GM10248 (cell line): Measurements from ENCODE around the gene SPRR1A.
"Not testable (repeated sequence)": the region's sequence is repeated elsewhere in the genome, so short reads cannot be mapped to it uniquely, and the experiment has no call there.

Experiments
- CTCF ChIA-PET: fragments of 300-600 bp; sonication (Branson Sonifier 250); formaldehyde crosslinking; extraction: SDS; loops from one replicate; lab custom pipeline; 2021; ENCODE audit warnings: antibody characterized with exemption; lab: Yijun Ruan, JAX
- POLR2A ChIA-PET: fragments of 350-650 bp; sonication (Branson Sonifier 250); formaldehyde crosslinking; extraction: SDS; loops from one replicate; lab custom pipeline; 2020; ENCODE audit warnings: antibody characterized with exemption; lab: Yijun Ruan, JAX
- DNase-seq: peaks from one replicate; pipeline ENCODE4 v3.0.0; 2012; ENCODE audit errors: extremely low spot score
- TF ChIP-seq, protein P1 (sequence below): IDR thresholded peaks from 2 replicates; pipeline ENCODE4 v1.5.1; 2012; ENCODE audit warnings: mild to moderate bottlenecking, low read depth; ENCODE audit errors: extremely low read depth, missing control alignments, control extremely low read depth

SPRR1A gene

GRCh38 chr1:152996633-152997400, 12.9 kb downstream of the SPRR1A start:
- CTCF ChIA-PET, result no interaction called here
- TF ChIP-seq, protein P1, sequence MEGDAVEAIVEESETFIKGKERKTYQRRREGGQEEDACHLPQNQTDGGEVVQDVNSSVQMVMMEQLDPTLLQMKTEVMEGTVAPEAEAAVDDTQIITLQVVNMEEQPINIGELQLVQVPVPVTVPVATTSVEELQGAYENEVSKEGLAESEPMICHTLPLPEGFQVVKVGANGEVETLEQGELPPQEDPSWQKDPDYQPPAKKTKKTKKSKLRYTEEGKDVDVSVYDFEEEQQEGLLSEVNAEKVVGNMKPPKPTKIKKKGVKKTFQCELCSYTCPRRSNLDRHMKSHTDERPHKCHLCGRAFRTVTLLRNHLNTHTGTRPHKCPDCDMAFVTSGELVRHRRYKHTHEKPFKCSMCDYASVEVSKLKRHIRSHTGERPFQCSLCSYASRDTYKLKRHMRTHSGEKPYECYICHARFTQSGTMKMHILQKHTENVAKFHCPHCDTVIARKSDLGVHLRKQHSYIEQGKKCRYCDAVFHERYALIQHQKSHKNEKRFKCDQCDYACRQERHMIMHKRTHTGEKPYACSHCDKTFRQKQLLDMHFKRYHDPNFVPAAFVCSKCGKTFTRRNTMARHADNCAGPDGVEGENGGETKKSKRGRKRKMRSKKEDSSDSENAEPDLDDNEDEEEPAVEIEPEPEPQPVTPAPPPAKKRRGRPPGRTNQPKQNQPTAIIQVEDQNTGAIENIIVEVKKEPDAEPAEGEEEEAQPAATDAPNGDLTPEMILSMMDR, result no peak
- no peak for DNase-seq
- POLR2A ChIA-PET, result no interaction called here

DNA sequence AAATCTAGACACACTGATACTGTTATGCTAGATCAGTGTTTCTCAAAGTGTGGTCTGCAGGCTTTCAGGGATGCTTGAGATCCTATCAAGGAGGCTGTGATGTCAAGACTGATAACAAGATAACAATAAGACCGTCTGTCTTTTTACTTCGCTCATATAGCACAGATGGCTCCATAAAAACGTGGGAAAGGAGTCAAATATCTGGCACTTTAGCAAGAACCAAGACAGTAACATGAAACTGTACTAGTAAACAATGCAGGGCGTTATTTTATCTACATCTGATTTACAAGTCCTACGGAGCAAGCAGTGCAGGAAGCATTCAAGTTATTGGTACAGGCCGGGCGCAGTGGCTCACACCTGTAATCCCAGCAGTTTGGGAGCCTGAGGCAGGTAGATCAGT, 14.0 kb downstream of the SPRR1A start:
- CTCF ChIA-PET, result no interaction called here
- POLR2A ChIA-PET, result no interaction called here
- no peak for DNase-seq
- TF ChIP-seq, protein P1, result no peak

DNA sequence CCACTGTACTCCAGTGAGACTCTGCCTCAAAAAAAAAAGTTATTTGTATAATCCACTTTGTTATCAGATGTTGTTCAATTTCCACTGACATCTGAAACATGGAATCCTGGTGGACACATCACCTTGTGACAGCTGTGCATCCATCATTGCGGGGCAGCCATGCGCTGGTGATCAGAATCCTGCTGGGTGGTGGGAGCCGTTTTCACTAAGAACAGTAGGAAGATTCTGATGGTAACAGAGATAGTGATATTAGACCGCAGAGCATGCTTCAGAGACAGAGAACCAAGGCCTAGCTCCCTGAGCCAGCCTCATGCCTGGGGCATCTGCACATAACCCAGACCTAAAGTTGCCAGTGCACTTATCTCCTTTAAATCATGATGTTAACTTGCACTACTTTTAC, 14.6 kb downstream of the SPRR1A start:
- no peak for DNase-seq
- ChIA-PET CTCF (interaction anchor here (1.3 kb wide), 1 partner anchor 33 kb away, joined by 3 read pairs; no protein-coding TSS in a partner anchor), POLR2A (no interaction called here)
- TF ChIP-seq, protein P1, result no peak

DNA sequence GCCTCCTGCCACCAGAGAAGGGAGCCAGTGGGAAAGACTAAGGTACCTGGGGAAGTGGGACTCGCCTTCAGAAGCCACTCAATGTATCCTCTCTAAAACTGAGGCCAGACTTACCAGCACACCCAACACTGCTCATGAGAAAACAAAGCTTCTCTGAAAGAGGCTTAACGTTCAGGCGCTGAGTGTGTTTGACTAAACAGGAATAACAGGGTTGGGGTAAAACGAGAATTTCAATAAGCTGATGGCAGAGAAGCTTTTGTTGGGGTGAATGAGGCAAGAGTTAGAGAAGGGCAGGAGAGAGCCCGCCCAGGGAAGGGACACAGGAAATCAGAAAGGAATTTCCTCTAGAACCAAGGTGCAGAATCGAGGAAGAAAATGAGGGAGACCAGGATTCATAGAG, 15.9 kb downstream of the SPRR1A start:
- TF ChIP-seq, protein P1, result no peak
- POLR2A ChIA-PET, result no interaction called here
- CTCF ChIA-PET, result interaction anchor here (1.1 to 1.5 kb wide), 4 partner anchors 9 to 34 kb away, joined by 3 to 4 read pairs (median 4); partner anchors contain the start of gene SPRR1A
- DNase-seq, result no peak

GRCh38 chr1:153000294-153000693, 16.4 kb downstream of the SPRR1A start:
- no peak for DNase-seq
- TF ChIP-seq, protein P1, result no peak
- POLR2A ChIA-PET, result no interaction called here
- CTCF ChIA-PET, result interaction anchor here (1.1 to 1.5 kb wide), 3 partner anchors 9 to 20 kb away, joined by 3 to 4 read pairs (median 4); partner anchors contain the start of gene SPRR1A

DNA sequence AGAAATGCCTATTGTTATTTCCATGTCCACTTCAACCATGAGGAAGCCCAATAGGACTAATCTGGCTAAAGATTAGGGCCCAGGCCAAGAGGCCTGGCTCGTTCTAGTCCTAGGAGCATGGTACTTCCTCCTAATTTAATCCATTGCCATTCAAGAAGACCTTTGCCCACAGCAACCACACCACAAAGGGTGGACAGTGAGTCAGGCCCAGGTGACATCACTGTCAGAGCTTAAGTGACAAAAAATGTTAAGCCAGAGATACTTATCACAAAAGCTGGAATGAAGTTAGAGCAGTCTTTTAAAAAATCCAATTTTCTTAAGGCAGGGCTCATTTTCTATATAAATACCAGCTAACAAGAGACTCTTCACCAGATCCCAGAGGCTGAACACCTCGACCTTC, 17.5 kb downstream of the SPRR1A start, which contains the start of gene SPRR3:
TSS of gene SPRR3 (plus strand) at position 368 of the 400 bp plus-strand sequence. CDS start 1,272 bp downstream, outside the sequence.
- POLR2A ChIA-PET, result no interaction called here
- TF ChIP-seq, protein P1, result no peak
- CTCF ChIA-PET, result interaction anchor here (1.5 kb wide), 1 partner anchor 8 kb away, joined by 4 read pairs; no protein-coding TSS in a partner anchor
- DNase-seq, result no peak

DNA sequence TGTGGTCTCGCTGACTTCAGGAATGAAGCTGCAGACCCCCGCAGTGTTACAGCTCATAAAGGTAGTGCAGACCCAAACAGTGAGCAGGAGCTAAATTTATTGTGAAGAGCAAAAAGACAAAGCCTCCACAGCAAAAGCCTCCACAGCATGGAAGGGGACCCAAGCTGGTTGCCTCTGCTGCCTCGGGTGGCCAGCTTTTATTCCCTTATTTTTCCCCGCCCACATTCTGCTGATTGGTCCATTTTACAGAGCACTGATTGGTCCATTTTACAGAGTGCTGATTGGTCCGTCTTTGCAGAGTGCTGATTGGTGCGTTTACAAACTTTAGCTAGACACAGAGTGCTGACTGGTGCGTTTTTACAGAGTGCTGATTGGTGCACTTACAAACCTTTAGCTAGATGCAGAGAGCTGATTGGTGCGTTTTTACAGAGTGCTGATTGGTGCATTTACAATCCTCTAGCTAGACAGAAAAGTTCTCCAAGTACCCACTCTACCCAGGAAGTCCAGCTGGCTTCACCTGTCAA, 27.4 kb downstream of the SPRR1A start:
- CTCF ChIA-PET, POLR2A ChIA-PET, DNase-seq: not testable (repeated sequence)

DNA sequence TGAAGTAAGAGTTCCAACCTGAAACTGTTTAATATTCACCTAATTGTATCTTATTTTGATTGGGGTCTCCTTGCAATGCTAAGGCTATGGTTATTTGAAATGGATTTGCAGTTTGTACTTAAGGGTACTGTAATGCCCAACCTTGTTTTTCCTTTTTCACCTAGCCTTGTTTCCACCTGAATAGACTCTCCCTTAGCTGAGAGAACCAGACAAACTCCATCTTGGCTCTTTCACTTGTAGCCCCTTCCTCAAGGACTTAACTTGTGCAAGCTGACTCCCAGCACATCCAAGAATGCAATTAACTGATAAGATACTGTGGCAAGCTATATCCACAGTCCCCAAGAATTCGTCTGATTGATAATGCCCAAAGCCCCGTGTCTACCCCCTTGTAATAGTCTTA, 37.9 kb downstream of the SPRR1A start:
- CTCF ChIA-PET, result interaction anchor here (0.8 to 1.0 kb wide), 2 partner anchors 11 to 96 kb away, joined by 3 read pairs; no protein-coding TSS in a partner anchor
- POLR2A ChIA-PET, DNase-seq: not testable (repeated sequence)

GRCh38 chr1:153022340-153022739, 38.5 kb downstream of the SPRR1A start:
- DNase-seq, CTCF ChIA-PET, POLR2A ChIA-PET: not testable (repeated sequence)
